ENCODE data around the gene NID2.

The NID2 gene

GRCh38 chr14:52069307-52070050, 620 bp upstream of the NID2 start:
- H3K4me3 ChIP-seq (ENCODE audit: control insufficient read depth, low read depth, low read length) = peak overlapping the region; percentile 92
- no peak for DNase-seq (ENCODE audit: low read depth)
- TF ChIP-seq CTCF (IDR thresholded peaks at IDR 0.05; ENCODE audit: control insufficient read depth, insufficient read depth, low read depth, low read length, missing control alignments) = no peak

- TF ChIP-seq CTCF (IDR thresholded peaks at IDR 0.05; ENCODE audit: control insufficient read depth, insufficient read depth, low read depth, low read length, missing control alignments) = no peak
- peak overlapping the region; percentile 92 for H3K4me3 ChIP-seq (ENCODE audit: control insufficient read depth, low read depth, low read length)
- DNase-seq (ENCODE audit: low read depth) = no peak
Measured at GRCh38 chr14:52067873-52068614, 815 bp downstream of the NID2 start.

GRCh38 chr14:52064174-52064573, 4.7 kb downstream of the NID2 start:
- TF ChIP-seq CTCF (IDR thresholded peaks at IDR 0.05; ENCODE audit: control insufficient read depth, insufficient read depth, low read depth, low read length, missing control alignments) = no peak
- DNase-seq (ENCODE audit: low read depth) = no peak
- no peak overlapping the region for H3K4me3 ChIP-seq (ENCODE audit: control insufficient read depth, low read depth, low read length)

- TF ChIP-seq CTCF (IDR thresholded peaks at IDR 0.05; ENCODE audit: control insufficient read depth, insufficient read depth, low read depth, low read length, missing control alignments) = no peak
- DNase-seq (ENCODE audit: low read depth) = no peak
- no peak overlapping the region for H3K4me3 ChIP-seq (ENCODE audit: control insufficient read depth, low read depth, low read length)
Measured at GRCh38 chr14:52063052-52063462, 5.8 kb downstream of the NID2 start.

- no peak overlapping the region for H3K4me3 ChIP-seq (ENCODE audit: control insufficient read depth, low read depth, low read length)
- no peak for DNase-seq (ENCODE audit: low read depth)
- no peak for TF ChIP-seq CTCF (IDR thresholded peaks at IDR 0.05; ENCODE audit: control insufficient read depth, insufficient read depth, low read depth, low read length, missing control alignments)
Measured at GRCh38 chr14:52061890-52062289, 7.0 kb downstream of the NID2 start.

GRCh38 chr14:52061390-52061789, 7.5 kb downstream of the NID2 start:
- no peak for TF ChIP-seq CTCF (IDR thresholded peaks at IDR 0.05; ENCODE audit: control insufficient read depth, insufficient read depth, low read depth, low read length, missing control alignments)
- no peak overlapping the region for H3K4me3 ChIP-seq (ENCODE audit: control insufficient read depth, low read depth, low read length)
- DNase-seq (ENCODE audit: low read depth) = no peak
